PC-3 (cell line): ENCODE measurements around the gene GLB1L2.

ENCODE experiments used
- EZH2 ChIP-seq: fragments of 300-600 bp; sonication (generic); IDR thresholded peaks from one replicate; pipeline ENCODE4 v1.6.1; 2017; ENCODE audit warnings: antibody characterized with exemption, mild to moderate bottlenecking, low read length; ENCODE audit not compliant: unreplicated experiment
- TF ChIP-seq, protein P1 (sequence below): fragments of 300-600 bp; sonication (generic); conservative IDR thresholded peaks from 2 replicates; pipeline ENCODE4 v1.5.1; 2017; ENCODE audit warnings: antibody characterized with exemption, low read depth, mild to moderate bottlenecking, low read length

DNA sequence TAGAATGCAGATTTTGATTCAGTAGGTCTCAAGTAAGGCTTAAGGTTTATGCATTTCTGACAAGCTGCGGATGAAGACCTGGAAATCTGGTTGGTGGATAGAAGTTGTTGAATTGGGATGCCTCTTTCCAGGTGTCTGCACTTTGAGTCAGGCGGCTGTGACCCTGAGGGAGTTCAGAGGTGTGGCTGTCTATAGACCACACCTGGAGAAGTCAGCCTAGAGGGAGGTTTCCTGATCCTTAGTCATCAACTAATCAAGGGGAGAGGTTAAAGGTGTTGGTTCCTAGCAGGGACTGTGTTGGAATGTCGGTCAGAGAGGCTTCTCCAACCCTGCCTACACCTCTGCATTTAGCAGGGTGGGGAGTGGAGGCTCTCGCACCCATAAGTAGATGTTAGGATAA is 8.0 kb downstream of the GLB1L2 start:
- TF ChIP-seq, protein P1, sequence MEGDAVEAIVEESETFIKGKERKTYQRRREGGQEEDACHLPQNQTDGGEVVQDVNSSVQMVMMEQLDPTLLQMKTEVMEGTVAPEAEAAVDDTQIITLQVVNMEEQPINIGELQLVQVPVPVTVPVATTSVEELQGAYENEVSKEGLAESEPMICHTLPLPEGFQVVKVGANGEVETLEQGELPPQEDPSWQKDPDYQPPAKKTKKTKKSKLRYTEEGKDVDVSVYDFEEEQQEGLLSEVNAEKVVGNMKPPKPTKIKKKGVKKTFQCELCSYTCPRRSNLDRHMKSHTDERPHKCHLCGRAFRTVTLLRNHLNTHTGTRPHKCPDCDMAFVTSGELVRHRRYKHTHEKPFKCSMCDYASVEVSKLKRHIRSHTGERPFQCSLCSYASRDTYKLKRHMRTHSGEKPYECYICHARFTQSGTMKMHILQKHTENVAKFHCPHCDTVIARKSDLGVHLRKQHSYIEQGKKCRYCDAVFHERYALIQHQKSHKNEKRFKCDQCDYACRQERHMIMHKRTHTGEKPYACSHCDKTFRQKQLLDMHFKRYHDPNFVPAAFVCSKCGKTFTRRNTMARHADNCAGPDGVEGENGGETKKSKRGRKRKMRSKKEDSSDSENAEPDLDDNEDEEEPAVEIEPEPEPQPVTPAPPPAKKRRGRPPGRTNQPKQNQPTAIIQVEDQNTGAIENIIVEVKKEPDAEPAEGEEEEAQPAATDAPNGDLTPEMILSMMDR, result no peak
- no peak for TF ChIP-seq EZH2
